Panc1 (cell line): ENCODE data around the gene ZBTB6.

Experiments
- CTCF ChIP-seq: fragments of 450-650 bp; IDR thresholded peaks from 2 replicates; pipeline ENCODE4 v1.5.1; 2017; ENCODE audit warnings: mild to moderate bottlenecking
- POLR2AphosphoS5 ChIP-seq: IDR thresholded peaks from 2 replicates; pipeline ENCODE4 v1.6.1; 2012; ENCODE audit warnings: mild to moderate bottlenecking, low read depth, low read length, moderate library complexity
- SIN3A ChIP-seq: IDR thresholded peaks from 2 replicates; pipeline ENCODE4 v1.6.1; 2012; ENCODE audit warnings: low read depth, mild to moderate bottlenecking, low read length, moderate library complexity, borderline replicate concordance; ENCODE audit not compliant: insufficient read depth
- TCF7L2 ChIP-seq: IDR thresholded peaks from 2 replicates; pipeline ENCODE4 v1.6.1; 2011; ENCODE audit warnings: mild to moderate bottlenecking, low read depth, low read length, inconsistent platforms
- TF ChIP-seq, protein P1 (sequence below), 2 experiments: IDR thresholded peaks; 2 replicates each; pipeline ENCODE4 v1.6.1; 2011 to 2012; ENCODE audit warnings: low read depth in 2 of 2, control low read depth in 1 of 2, low read length in 1 of 2, mild to moderate bottlenecking in 1 of 2, moderate library complexity in 1 of 2; ENCODE audit not compliant: insufficient read depth in 1 of 2

DNA sequence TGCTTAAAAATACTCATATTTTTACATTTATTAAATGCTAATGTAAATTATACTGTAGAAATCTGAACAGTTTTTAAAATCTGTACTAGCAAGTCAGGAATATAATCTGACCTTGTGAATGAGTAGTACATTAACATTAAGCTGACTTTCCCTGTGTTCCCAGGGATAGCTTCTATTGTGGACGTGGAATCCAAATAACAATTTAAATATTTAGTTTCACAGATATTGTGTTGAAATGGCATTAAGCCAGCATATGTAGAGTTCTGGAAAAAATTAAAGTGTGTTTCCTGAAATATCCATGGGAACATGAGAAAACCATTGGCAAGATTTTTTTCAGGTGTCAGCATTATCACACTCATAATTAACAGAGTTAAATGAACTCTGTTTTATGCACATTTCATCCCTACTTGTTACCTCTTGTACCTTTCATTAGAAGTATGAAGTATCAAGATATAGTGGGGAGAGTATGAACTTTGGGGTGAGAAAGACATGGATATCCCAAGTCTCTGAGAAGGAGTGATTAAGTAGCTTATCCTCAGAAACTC lies 33.4 kb upstream of the ZBTB6 start:
- TF ChIP-seq POLR2AphosphoS5 (no peak), CTCF (no peak), SIN3A (no peak), TCF7L2 (no peak)
- TF ChIP-seq, protein P1, sequence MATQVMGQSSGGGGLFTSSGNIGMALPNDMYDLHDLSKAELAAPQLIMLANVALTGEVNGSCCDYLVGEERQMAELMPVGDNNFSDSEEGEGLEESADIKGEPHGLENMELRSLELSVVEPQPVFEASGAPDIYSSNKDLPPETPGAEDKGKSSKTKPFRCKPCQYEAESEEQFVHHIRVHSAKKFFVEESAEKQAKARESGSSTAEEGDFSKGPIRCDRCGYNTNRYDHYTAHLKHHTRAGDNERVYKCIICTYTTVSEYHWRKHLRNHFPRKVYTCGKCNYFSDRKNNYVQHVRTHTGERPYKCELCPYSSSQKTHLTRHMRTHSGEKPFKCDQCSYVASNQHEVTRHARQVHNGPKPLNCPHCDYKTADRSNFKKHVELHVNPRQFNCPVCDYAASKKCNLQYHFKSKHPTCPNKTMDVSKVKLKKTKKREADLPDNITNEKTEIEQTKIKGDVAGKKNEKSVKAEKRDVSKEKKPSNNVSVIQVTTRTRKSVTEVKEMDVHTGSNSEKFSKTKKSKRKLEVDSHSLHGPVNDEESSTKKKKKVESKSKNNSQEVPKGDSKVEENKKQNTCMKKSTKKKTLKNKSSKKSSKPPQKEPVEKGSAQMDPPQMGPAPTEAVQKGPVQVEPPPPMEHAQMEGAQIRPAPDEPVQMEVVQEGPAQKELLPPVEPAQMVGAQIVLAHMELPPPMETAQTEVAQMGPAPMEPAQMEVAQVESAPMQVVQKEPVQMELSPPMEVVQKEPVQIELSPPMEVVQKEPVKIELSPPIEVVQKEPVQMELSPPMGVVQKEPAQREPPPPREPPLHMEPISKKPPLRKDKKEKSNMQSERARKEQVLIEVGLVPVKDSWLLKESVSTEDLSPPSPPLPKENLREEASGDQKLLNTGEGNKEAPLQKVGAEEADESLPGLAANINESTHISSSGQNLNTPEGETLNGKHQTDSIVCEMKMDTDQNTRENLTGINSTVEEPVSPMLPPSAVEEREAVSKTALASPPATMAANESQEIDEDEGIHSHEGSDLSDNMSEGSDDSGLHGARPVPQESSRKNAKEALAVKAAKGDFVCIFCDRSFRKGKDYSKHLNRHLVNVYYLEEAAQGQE (IDR thresholded peaks at IDR 0.05; ENCODE audit: insufficient read depth in 1 of 2, low read depth in 2 of 2, low read length in 1 of 2): no peak
